ENCODE results near the gene ASAH2. TPM values are rescaled to one million over a fixed set of nuclear protein-coding genes. Genes with fewer than 3 reads are reported as not detected.

The ASAH2 gene
- total RNA-seq, 1 experiment from 2014 or later, result 6.4 TPM

GRCh38 chr10:50294582-50294981 is 43.3 kb upstream of the ASAH2 start:
- H3K27ac ChIP-seq (ENCODE audit: low read depth, low read length, poor library complexity, severe bottlenecking), result no peak overlapping the region
- BruUV-seq (replicated peaks), result no TSS peak
- H3K4me1 ChIP-seq (ENCODE audit: insufficient read depth, low read length, poor library complexity, severe bottlenecking), result no peaks in the 10 kb centered on the region
- POLR2A ChIA-PET (ENCODE audit: low non-redundant PET), result no interaction called here
- no peak for DNase-seq (ENCODE audit: low spot score)
- no peak overlapping the region for H3K4me3 ChIP-seq (ENCODE audit: low read depth, low read length, poor library complexity, severe bottlenecking)
- intact Hi-C loops (cut with micrococcal nuclease; ENCODE audit: unreplicated experiment), result no loop called here
- H3K36me3 ChIP-seq (ENCODE audit: insufficient read depth, low read length, poor library complexity, severe bottlenecking), result no peaks in the 10 kb centered on the region
- H3K9me3 ChIP-seq (ENCODE audit: low read depth, low read length, poor library complexity, severe bottlenecking), result no peaks in the 10 kb centered on the region
- CTCF ChIA-PET, result no interaction called here
- H3K27me3 ChIP-seq (replicated peaks; ENCODE audit: insufficient read depth, low read depth, low read length, poor library complexity), result no peaks in the 10 kb centered on the region
- TF ChIP-seq CTCF (conservative IDR thresholded peaks at IDR 0.05; ENCODE audit: low read depth, low read length) (no peak), EZH2 (IDR thresholded peaks at IDR 0.05; ENCODE audit: borderline replicate concordance, low read depth, low read length, poor library complexity, severe bottlenecking) (no peak)

- H3K27ac ChIP-seq (ENCODE audit: low read depth, low read length, poor library complexity, severe bottlenecking), result no peak overlapping the region
- H3K9me3 ChIP-seq (ENCODE audit: low read depth, low read length, poor library complexity, severe bottlenecking), result no peaks in the 10 kb centered on the region
- no peaks in the 10 kb centered on the region for H3K4me1 ChIP-seq (ENCODE audit: insufficient read depth, low read length, poor library complexity, severe bottlenecking)
- BruUV-seq (replicated peaks), result no TSS peak
- intact Hi-C loops (cut with micrococcal nuclease; ENCODE audit: unreplicated experiment), result no loop called here
- DNase-seq (ENCODE audit: low spot score), result no peak
- TF ChIP-seq CTCF (conservative IDR thresholded peaks at IDR 0.05; ENCODE audit: low read depth, low read length) (no peak), EZH2 (IDR thresholded peaks at IDR 0.05; ENCODE audit: borderline replicate concordance, low read depth, low read length, poor library complexity, severe bottlenecking) (no peak)
- ChIA-PET POLR2A (ENCODE audit: low non-redundant PET) (no interaction called here), CTCF (no interaction called here)
- no peaks in the 10 kb centered on the region for H3K36me3 ChIP-seq (ENCODE audit: insufficient read depth, low read length, poor library complexity, severe bottlenecking)
- H3K27me3 ChIP-seq (replicated peaks; ENCODE audit: insufficient read depth, low read depth, low read length, poor library complexity), result no peaks in the 10 kb centered on the region
- H3K4me3 ChIP-seq (ENCODE audit: low read depth, low read length, poor library complexity, severe bottlenecking), result no peak overlapping the region
Measured at GRCh38 chr10:50293513-50294313, 42.4 kb upstream of the ASAH2 start.

GRCh38 chr10:50291261-50291850 is 40.0 kb upstream of the ASAH2 start:
- intact Hi-C loops (cut with micrococcal nuclease; ENCODE audit: unreplicated experiment), result no loop called here
- Histone ChIP-seq H3K27me3 (replicated peaks; ENCODE audit: insufficient read depth, low read depth, low read length, poor library complexity) (no peaks in the 10 kb centered on the region), H3K4me3 (ENCODE audit: low read depth, low read length, poor library complexity, severe bottlenecking) (no peak overlapping the region), H3K9me3 (ENCODE audit: low read depth, low read length, poor library complexity, severe bottlenecking) (no peaks in the 10 kb centered on the region), H3K36me3 (ENCODE audit: insufficient read depth, low read length, poor library complexity, severe bottlenecking) (no peaks in the 10 kb centered on the region), H3K27ac (ENCODE audit: low read depth, low read length, poor library complexity, severe bottlenecking) (no peak overlapping the region), H3K4me1 (ENCODE audit: insufficient read depth, low read length, poor library complexity, severe bottlenecking) (no peaks in the 10 kb centered on the region)
- DNase-seq (ENCODE audit: low spot score), result no peak
- POLR2A ChIA-PET (ENCODE audit: low non-redundant PET), result no interaction called here
- BruUV-seq (replicated peaks), result no TSS peak
- CTCF ChIA-PET, result no interaction called here
- TF ChIP-seq CTCF (conservative IDR thresholded peaks at IDR 0.05; ENCODE audit: low read depth, low read length) (peak; percentile 35; the same call in 1 of the 2 replicates), EZH2 (IDR thresholded peaks at IDR 0.05; ENCODE audit: borderline replicate concordance, low read depth, low read length, poor library complexity, severe bottlenecking) (no peak)

All from A673 (cell line).